ENCODE measurements around the gene TIMM23B. TPM values are rescaled to one million over a fixed set of nuclear protein-coding genes. Genes with fewer than 3 reads are reported as not detected.
"Not testable (repeated sequence)": the region's sequence is repeated elsewhere in the genome, so short reads cannot be mapped to it uniquely, and the experiment has no call there.

TIMM23B gene
- total RNA-seq, 4 donors from 2014 or later, result 15.8 to 32.3 (median 19.3) TPM

GRCh38 chr10:50017646-50018045 is 75.8 kb downstream of the TIMM23B start:
- WGBS, result 41% methylated on average over 4 of the region's 5 CpGs
- not testable (repeated sequence) for H3K4me3 ChIP-seq; H3K27ac ChIP-seq; H3K4me1 ChIP-seq; H3K27me3 ChIP-seq; DNase-seq (ENCODE audit: low spot score in 2 of 2); H3K9me3 ChIP-seq; H3K36me3 ChIP-seq

GRCh38 chr10:50019279-50019678 is 77.4 kb downstream of the TIMM23B start:
- not testable (repeated sequence) for H3K27ac ChIP-seq; H3K4me3 ChIP-seq; H3K9me3 ChIP-seq; DNase-seq (ENCODE audit: low spot score in 2 of 2); H3K4me1 ChIP-seq; H3K27me3 ChIP-seq; H3K36me3 ChIP-seq
- 83% methylated on average over 2 of the region's 3 CpGs for WGBS

GRCh38 chr10:50020451-50021024 is 78.7 kb downstream of the TIMM23B start:
- not testable (repeated sequence) for H3K4me3 ChIP-seq; DNase-seq (ENCODE audit: low spot score in 2 of 2); H3K9me3 ChIP-seq; H3K27ac ChIP-seq; H3K36me3 ChIP-seq; H3K4me1 ChIP-seq
- 82% methylated on average over 11 of the region's 13 CpGs for WGBS
- H3K27me3 ChIP-seq, result peaks cover 12% of the 10 kb centered on the region

- H3K36me3 ChIP-seq, result no peaks in the 10 kb centered on the region
- H3K4me3 ChIP-seq, result no peak overlapping the region
- peaks cover 21% of the 10 kb centered on the region for H3K27me3 ChIP-seq
- TF ChIP-seq CTCF (IDR thresholded peaks at IDR 0.05), result no peak
- no peak for TF ChIP-seq POLR2A (IDR thresholded peaks at IDR 0.05)
- TF ChIP-seq POLR2AphosphoS5 (IDR thresholded peaks at IDR 0.05), result no peak
- no peak for TF ChIP-seq EP300 (IDR thresholded peaks at IDR 0.05)
- DNase-seq (ENCODE audit: low spot score in 2 of 2), result no peak
- 80% methylated on average over 2 of the region's 3 CpGs for WGBS
- H3K9me3 ChIP-seq, result no peaks in the 10 kb centered on the region
- no peak overlapping the region for H3K27ac ChIP-seq
- H3K4me1 ChIP-seq, result no peaks in the 10 kb centered on the region
These were observed 79.8 kb downstream of the TIMM23B start for GRCh38 chr10:50021646-50022045.

Other genes with a start within 250 kb of the TIMM23B start
- under 1 TPM in 1 of 4 donors, not detected in 3; 0.18 TPM for gene OGDHL, start 179.7 kb upstream of the TIMM23B start, total RNA-seq
- 10 to 100 TPM; 17.5 to 38.1 (median 21.0) TPM for gene PARG, start within 50 bp of the TIMM23B start, total RNA-seq
- 10 to 100 TPM in 3 of 4 donors, 1 to 10 TPM in 1; 8.1 to 43.4 (median 13.8) TPM for gene AGAP6, start 46.4 kb downstream of the TIMM23B start, total RNA-seq
- 10 to 100 TPM; 29.7 to 68.0 (median 33.9) TPM for gene WASHC2A, start 125.9 kb downstream of the TIMM23B start, total RNA-seq

Measured in suprapubic skin (tissue), 4 donors.